HepG2 (cell line): ENCODE data around the gene FPGS. TPM values are rescaled to one million over a fixed set of nuclear protein-coding genes. Genes with fewer than 3 reads are reported as not detected.

ENCODE experiments used
- CBX2 ChIP-seq, 2 experiments: fragments of 200-600 bp in 1 of 2; sonication (generic); formaldehyde crosslinking in 1 of 2; IDR thresholded peaks; 2 replicates each; pipeline versions ENCODE4 v1.7.0 to v1.8.1; 2018 to 2022; ENCODE audit warnings: low read depth in 2 of 2, low read length in 1 of 2, mild to moderate bottlenecking in 1 of 2, missing genetic modification reagents in 1 of 2
- EHMT2 ChIP-seq: fragments of 200-600 bp; sonication (generic); IDR thresholded peaks from 2 replicates; pipeline ENCODE4 v1.7.0; 2017; ENCODE audit warnings: antibody characterized with exemption, low read depth, low read length, borderline replicate concordance
- ELF3 ChIP-seq: IDR thresholded peaks from 2 replicates; pipeline ENCODE4 v1.6.1; 2016; ENCODE audit warnings: missing genetic modification reagents, missing compliant biosample characterization
- ERF ChIP-seq: IDR thresholded peaks from 2 replicates; pipeline ENCODE4 v1.6.1; 2018; ENCODE audit warnings: missing biosample characterization, missing genetic modification reagents
- FOSL2 ChIP-seq: sonication (generic); formaldehyde crosslinking; IDR thresholded peaks from 2 replicates; pipeline ENCODE4 v1.4.0; 2020; ENCODE audit warnings: missing genetic modification reagents
- GATAD1 ChIP-seq: IDR thresholded peaks from 2 replicates; pipeline ENCODE4 v1.6.1; 2016; ENCODE audit warnings: missing genetic modification reagents, missing compliant biosample characterization
- IRX3 ChIP-seq: sonication (generic); formaldehyde crosslinking; IDR thresholded peaks from 2 replicates; pipeline ENCODE4 v1.8.1; 2023; ENCODE audit warnings: mild to moderate bottlenecking, low read depth, missing genetic modification reagents, borderline replicate concordance
- KDM2A ChIP-seq: sonication (generic); formaldehyde crosslinking; IDR thresholded peaks from 2 replicates; pipeline ENCODE4 v1.4.0; 2020; ENCODE audit warnings: low read depth, missing genetic modification reagents, borderline replicate concordance
- MIER2 ChIP-seq: IDR thresholded peaks from 2 replicates; pipeline ENCODE4 v1.6.1; 2016; ENCODE audit warnings: missing biosample characterization, missing genetic modification reagents
- TARDBP ChIP-seq: sonication (generic); formaldehyde crosslinking; IDR thresholded peaks from 2 replicates; pipeline ENCODE4 v1.8.0; 2022; ENCODE audit warnings: mild to moderate bottlenecking, missing genetic modification reagents
- ZFP36 ChIP-seq: fragments of 150-350 bp; IDR thresholded peaks from 2 replicates; pipeline ENCODE4 v1.6.1; 2018; ENCODE audit warnings: borderline replicate concordance, low read length, low read depth; ENCODE audit not compliant: partially characterized antibody
- ZNF121 ChIP-seq: sonication (generic); formaldehyde crosslinking; IDR thresholded peaks from 2 replicates; pipeline ENCODE4 v1.5.0; 2020; ENCODE audit warnings: mild to moderate bottlenecking, missing genetic modification reagents
- ZNF234 ChIP-seq: sonication (generic); formaldehyde crosslinking; conservative IDR thresholded peaks from 2 replicates; pipeline ENCODE4 v1.5.1; 2020; ENCODE audit warnings: mild to moderate bottlenecking, missing genetic modification reagents
- ZNF496 ChIP-seq: sonication (generic); formaldehyde crosslinking; IDR thresholded peaks from 2 replicates; pipeline ENCODE4 v1.8.1; 2023; ENCODE audit warnings: mild to moderate bottlenecking, moderate library complexity, missing genetic modification reagents; ENCODE audit not compliant: insufficient replicate concordance
- ZNF569 ChIP-seq: sonication (generic); formaldehyde crosslinking; IDR thresholded peaks from 2 replicates; pipeline ENCODE4 v1.5.0; 2020; ENCODE audit warnings: mild to moderate bottlenecking, missing genetic modification reagents, moderate library complexity, borderline replicate concordance
- ZNF773 ChIP-seq: sonication (generic); formaldehyde crosslinking; IDR thresholded peaks from 2 replicates; pipeline ENCODE4 v1.4.0; 2020; ENCODE audit warnings: missing genetic modification reagents, borderline replicate concordance
- polyA plus RNA-seq, 8 experiments: library from polyadenylated mRNA; depleted of rRNA in 3 of 8; stranded (reverse) in 7 of 8; unstranded in 1 of 8; fragments of >200 nt; fragmentation: Illumina TruSeq in 4 of 8; extraction: Trizol in 4 of 8; gene quantifications; 2 replicates each; pipeline versions ENCODE4 v1.2.1 to v1.2.3, GENCODE V29; 2011 to 2016; ENCODE audit warnings: low read depth in 4 of 8, missing spikeins in 1 of 8, mixed read lengths in 1 of 8; ENCODE audit not compliant: insufficient read depth in 1 of 8
- total RNA-seq, 5 experiments: library from RNA; depleted of rRNA; stranded (reverse); fragments of >200 nt; fragmentation: Illumina TruSeq; extraction: Trizol; gene quantifications; 2 replicates each; pipeline ENCODE4 v1.2.3, GENCODE V29; 2016; ENCODE audit warnings: low read depth in 1 of 5
- TF ChIP-seq, protein P1 (sequence below): IDR thresholded peaks from 2 replicates; pipeline ENCODE4 v1.6.1; 2018; ENCODE audit warnings: missing genetic modification reagents
- TF ChIP-seq, protein P2 (sequence below): sonication (generic); formaldehyde crosslinking; IDR thresholded peaks from 2 replicates; pipeline ENCODE4 v1.9.0; 2021; ENCODE audit warnings: missing genetic modification reagents, borderline replicate concordance
- TF ChIP-seq, protein P3 (sequence below): sonication (generic); formaldehyde crosslinking; IDR thresholded peaks from 2 replicates; pipeline ENCODE4 v1.8.1; 2022; ENCODE audit warnings: low read depth, mild to moderate bottlenecking, missing genetic modification reagents
- TF ChIP-seq, protein P4 (sequence below): sonication (generic); formaldehyde crosslinking; IDR thresholded peaks from 2 replicates; pipeline ENCODE4 v1.8.1; 2022; ENCODE audit warnings: mild to moderate bottlenecking, missing genetic modification reagents
- TF ChIP-seq, protein P5 (sequence below): IDR thresholded peaks from 2 replicates; pipeline ENCODE4 v1.6.1; 2016; ENCODE audit warnings: missing genetic modification reagents, missing compliant biosample characterization

Gene FPGS
- total and polyA plus RNA-seq, 2 of the 13 experiments (the other 11 are each of a cell fraction or from before 2014, with no cell fraction given), result 35.6 to 36.8 TPM

DNA sequence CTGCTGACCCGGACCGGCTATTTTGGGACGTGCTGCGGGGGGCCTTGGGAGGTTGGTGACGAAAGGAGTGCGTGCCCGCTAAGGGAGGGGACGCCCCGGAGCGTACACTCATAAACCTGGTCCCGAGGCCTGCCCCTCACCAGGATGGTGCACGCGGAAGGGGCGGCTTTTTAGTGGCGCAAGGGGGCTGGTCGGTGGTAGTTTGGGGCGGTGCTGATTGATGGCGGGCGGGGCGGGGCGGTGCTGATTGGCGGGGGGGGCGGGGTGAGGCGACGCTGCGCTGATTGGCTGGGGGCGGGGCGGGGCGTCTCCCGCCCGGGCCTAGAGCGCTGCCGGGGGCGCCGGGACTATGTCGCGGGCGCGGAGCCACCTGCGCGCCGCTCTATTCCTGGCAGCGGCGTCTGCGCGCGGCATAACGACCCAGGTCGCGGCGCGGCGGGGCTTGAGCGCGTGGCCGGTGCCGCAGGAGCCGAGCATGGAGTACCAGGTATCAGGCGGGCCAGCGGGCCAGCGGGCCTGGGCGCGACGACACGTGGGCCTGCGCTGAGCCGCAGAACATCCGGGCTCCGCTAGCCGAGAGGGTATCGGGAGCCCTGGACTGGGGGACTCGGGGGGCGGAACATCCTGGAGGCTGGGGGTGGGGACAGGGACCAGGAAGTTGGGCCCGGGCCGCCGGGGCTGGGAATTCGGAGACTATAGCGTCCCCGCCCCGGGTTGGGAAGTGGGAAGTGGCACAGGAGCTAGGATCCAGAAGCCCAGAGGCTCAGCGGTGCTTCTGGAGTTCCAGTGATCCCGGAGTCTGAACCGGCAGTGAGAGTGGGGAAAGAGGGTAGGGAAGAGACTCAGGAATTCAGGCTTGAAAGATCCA, at the start of gene FPGS (continued):
- TF ChIP-seq, protein P1, sequence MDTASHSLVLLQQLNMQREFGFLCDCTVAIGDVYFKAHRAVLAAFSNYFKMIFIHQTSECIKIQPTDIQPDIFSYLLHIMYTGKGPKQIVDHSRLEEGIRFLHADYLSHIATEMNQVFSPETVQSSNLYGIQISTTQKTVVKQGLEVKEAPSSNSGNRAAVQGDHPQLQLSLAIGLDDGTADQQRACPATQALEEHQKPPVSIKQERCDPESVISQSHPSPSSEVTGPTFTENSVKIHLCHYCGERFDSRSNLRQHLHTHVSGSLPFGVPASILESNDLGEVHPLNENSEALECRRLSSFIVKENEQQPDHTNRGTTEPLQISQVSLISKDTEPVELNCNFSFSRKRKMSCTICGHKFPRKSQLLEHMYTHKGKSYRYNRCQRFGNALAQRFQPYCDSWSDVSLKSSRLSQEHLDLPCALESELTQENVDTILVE (CRISPR knock-in tag), result no peak
- TF ChIP-seq ZNF773 (no peak), TARDBP (CRISPR knock-in tag) (peak; percentile 62), ZNF569 (CRISPR knock-in tag) (no peak), ZNF121 (no peak), KDM2A (peak; percentile 70; the same call in 1 of the 2 replicates), CBX2 (IDR thresholded peaks at IDR 0.05; ENCODE audit: low read depth, low read length) (no peak), CBX2 (CRISPR knock-in tag; IDR thresholded peaks at IDR 0.05; ENCODE audit: low read depth) (no peak), ERF (CRISPR knock-in tag) (peak; percentile 6; the same call in 1 of the 2 replicates), GATAD1 (CRISPR knock-in tag) (peak; percentile 63; the same call in 1 of the 2 replicates), ZFP36 (no peak), EHMT2 (no peak), FOSL2 (CRISPR knock-in tag) (no peak; the same call in 1 of the 2 replicates), ELF3 (peak; percentile 64), ZNF496 (CRISPR knock-in tag) (no peak), ZNF234 (CRISPR knock-in tag) (no peak), IRX3 (CRISPR knock-in tag) (no peak), MIER2 (CRISPR knock-in tag) (no peak)
- TF ChIP-seq, protein P2, sequence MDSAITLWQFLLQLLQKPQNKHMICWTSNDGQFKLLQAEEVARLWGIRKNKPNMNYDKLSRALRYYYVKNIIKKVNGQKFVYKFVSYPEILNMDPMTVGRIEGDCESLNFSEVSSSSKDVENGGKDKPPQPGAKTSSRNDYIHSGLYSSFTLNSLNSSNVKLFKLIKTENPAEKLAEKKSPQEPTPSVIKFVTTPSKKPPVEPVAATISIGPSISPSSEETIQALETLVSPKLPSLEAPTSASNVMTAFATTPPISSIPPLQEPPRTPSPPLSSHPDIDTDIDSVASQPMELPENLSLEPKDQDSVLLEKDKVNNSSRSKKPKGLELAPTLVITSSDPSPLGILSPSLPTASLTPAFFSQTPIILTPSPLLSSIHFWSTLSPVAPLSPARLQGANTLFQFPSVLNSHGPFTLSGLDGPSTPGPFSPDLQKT (CRISPR knock-in tag), result no peak
- TF ChIP-seq, protein P3, sequence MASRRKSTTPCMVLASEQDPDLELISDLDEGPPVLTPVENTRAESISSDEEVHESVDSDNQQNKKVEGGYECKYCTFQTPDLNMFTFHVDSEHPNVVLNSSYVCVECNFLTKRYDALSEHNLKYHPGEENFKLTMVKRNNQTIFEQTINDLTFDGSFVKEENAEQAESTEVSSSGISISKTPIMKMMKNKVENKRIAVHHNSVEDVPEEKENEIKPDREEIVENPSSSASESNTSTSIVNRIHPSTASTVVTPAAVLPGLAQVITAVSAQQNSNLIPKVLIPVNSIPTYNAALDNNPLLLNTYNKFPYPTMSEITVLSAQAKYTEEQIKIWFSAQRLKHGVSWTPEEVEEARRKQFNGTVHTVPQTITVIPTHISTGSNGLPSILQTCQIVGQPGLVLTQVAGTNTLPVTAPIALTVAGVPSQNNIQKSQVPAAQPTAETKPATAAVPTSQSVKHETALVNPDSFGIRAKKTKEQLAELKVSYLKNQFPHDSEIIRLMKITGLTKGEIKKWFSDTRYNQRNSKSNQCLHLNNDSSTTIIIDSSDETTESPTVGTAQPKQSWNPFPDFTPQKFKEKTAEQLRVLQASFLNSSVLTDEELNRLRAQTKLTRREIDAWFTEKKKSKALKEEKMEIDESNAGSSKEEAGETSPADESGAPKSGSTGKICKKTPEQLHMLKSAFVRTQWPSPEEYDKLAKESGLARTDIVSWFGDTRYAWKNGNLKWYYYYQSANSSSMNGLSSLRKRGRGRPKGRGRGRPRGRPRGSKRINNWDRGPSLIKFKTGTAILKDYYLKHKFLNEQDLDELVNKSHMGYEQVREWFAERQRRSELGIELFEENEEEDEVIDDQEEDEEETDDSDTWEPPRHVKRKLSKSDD (CRISPR knock-in tag), result no peak; the same call in 1 of the 2 replicates
- TF ChIP-seq, protein P4, sequence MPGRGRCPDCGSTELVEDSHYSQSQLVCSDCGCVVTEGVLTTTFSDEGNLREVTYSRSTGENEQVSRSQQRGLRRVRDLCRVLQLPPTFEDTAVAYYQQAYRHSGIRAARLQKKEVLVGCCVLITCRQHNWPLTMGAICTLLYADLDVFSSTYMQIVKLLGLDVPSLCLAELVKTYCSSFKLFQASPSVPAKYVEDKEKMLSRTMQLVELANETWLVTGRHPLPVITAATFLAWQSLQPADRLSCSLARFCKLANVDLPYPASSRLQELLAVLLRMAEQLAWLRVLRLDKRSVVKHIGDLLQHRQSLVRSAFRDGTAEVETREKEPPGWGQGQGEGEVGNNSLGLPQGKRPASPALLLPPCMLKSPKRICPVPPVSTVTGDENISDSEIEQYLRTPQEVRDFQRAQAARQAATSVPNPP (CRISPR knock-in tag), result 0 out of 2 replicates have a peak, but pooled peaks have one; percentile 24
- TF ChIP-seq, protein P5, sequence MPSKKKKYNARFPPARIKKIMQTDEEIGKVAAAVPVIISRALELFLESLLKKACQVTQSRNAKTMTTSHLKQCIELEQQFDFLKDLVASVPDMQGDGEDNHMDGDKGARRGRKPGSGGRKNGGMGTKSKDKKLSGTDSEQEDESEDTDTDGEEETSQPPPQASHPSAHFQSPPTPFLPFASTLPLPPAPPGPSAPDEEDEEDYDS (CRISPR knock-in tag), result peak; percentile 38; the same call in 1 of the 2 replicates
